Fibroblast of skin of left biceps (primary cell): Measurements from ENCODE around the gene SNRPD3.
"Not testable (repeated sequence)": the region's sequence is repeated elsewhere in the genome, so short reads cannot be mapped to it uniquely, and the experiment has no call there.

ENCODE experiments used
- DNase-seq, 2 experiments: peaks; one replicate each; pipeline ENCODE4 v3.0.0-alpha.2; 2013; ENCODE audit warnings: low read depth in 2 of 2

Gene SNRPD3

DNA sequence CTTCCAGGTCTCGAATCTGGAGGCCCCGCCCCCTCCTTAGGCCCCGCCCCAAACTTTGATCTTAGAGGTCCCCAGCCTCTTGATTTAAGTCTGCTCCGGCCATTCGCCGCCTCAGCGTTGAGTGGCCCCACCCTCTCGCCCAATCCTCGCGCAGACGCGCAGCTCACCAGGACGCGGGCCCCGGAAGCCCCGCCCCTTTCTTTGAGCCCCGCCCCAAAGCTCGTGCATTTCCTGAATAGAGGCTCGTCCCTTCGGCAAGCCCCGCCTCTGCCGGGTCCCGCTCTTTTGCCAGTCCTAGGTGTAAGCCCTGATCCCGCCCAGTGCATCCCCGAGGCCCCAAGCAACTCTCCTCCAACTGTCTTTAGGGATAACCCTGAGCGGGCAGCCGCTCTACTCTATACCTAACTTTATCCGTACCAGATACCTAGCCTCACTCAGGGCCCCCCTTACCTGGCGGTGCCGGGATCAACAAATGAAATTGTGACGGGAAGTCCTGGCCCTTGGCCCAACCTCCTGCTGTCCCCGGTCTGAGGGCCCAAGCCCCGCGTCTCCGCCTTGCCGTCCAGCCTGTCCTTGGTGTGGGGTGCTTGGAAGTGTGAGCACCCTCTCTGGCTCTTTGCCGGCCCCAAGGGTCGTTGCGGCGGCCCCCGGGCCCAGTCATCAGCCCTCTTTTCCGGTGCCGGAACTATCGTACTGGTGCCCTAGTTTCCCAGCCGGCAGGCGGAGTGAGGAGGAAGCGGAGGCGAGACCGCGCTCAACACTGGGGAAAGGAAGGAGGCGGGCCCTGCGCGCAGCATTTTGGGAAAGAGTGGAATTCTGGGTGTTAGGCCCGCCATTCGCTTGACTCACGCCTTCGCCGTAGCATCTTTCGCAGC, at the start of gene SNRPD3:
SNRPD3 (plus strand) TSS at position 835 of the 875 bp plus-strand sequence. CDS start 1,676 bp downstream, outside the sequence.
- peak; percentile 97 for DNase-seq

DNA sequence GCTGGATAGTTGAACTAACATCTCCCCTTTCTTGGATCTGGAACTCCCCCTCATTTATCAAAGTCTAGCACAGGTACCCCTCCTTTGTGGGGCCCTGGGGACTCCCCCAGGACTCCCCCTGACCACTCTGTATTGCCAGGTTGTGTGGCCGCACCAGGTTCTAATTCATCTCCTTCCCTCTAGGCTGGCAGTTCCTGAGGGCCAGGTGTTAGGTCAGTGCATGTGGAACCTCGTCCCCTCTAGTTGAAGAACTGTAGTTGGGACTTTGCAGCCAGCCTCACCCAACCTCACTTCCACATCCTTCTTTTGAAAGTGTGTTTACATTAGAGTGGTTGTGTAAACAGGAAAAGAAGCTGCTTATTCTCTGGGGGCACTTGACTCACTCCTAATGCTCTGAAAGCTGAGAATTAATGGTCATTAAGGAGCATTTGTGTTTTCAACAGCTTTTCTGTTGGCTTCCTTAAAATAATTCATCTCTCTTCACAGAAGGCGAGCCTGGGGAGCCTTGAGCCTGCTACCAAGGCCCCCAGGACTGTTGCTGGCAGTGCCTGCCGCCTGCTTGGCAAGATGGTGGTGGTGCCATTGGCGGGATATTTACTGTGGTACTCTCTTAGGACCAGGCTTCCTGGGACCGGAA, 48.9 kb upstream of the SNRPD3 start:
- no peak for DNase-seq

DNA sequence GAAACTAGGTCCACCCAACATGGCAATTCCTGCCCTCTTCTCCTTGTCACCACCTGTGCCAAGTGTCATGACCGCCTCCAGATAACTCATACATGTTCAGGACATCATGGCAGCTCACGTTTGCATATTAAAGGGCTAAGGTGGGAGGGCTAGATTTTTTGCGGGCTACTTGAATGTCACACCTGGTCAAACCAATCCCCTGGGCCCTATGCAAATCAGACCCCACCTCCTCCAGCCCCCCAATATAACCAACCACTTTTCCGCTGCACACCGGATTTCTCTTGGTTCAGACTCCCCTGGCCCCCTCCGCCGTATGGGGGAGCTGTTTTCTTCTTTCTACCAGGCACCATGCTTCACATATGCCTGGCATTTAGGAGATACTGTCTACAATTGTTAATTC, 48.1 kb upstream of the SNRPD3 start:
- no peak for DNase-seq

DNA sequence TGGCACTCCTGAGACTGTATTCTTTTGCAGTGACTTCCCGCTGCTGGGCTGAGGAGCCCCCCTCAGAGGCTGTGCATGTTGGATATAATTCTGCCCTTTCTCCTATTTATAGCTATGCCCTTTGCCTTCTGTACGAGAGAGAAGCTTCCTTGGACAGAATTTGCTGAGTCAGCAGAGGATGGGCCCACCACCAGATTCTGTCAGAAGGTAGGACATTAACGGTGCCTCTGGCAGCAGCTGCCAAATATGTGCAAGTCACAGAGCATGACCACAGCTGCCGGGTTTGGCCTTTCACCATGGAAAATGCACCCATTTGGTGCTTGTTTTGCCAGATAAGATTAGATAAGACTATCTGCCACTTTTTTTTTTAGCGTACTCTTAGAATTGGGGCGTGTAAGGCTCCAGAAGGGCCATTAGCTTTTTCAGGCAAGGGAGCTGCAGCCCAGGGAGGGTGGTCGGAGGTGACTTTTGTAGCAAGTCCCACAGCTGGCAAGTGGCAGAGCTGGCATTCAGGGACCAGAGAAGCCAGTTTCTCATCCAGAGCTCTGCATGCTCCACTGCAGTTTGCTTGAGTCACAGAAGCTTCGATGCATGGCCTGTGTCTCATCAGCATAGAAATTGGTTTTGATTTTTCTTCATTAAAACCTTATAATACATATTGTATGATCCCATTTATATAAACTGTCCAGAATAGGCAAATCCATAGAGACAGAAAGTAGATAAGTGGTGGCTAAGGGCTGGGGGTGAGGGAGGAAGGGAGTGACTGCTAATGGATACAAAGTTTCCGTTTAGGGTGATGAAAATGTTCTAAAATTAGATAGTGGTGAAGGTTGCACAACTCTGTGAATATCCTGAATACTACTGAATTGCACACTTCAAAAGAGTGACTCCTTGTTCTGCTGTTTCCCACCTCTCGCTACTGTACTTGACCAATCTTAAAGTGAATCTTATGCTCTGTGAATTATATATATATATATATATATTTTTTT, 44.9 kb upstream of the SNRPD3 start:
- no peak for DNase-seq

DNA sequence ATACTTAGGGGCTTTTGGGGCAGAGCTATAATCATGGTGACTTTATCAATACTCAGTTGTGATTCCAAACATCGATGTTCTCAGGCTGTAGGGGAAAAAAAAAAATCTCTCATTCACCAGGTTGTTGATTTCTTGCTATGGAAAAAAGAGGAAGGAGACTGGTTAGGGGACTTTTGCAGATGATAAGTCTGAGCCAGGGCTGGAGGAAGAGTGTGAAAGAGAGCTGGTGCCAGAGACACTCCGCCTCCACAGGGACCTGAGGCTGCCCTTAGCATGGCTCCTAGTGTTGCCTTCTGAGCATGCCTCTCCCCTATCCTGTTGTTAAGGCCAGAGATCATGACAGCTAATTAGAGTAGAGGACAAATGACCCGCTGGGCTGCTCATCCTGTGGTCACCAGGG, 43.8 kb upstream of the SNRPD3 start:
- no peak for DNase-seq

- no peak for DNase-seq
Observed at GRCh38 chr22:24513378-24514240, 42.2 kb upstream of the SNRPD3 start.

DNA sequence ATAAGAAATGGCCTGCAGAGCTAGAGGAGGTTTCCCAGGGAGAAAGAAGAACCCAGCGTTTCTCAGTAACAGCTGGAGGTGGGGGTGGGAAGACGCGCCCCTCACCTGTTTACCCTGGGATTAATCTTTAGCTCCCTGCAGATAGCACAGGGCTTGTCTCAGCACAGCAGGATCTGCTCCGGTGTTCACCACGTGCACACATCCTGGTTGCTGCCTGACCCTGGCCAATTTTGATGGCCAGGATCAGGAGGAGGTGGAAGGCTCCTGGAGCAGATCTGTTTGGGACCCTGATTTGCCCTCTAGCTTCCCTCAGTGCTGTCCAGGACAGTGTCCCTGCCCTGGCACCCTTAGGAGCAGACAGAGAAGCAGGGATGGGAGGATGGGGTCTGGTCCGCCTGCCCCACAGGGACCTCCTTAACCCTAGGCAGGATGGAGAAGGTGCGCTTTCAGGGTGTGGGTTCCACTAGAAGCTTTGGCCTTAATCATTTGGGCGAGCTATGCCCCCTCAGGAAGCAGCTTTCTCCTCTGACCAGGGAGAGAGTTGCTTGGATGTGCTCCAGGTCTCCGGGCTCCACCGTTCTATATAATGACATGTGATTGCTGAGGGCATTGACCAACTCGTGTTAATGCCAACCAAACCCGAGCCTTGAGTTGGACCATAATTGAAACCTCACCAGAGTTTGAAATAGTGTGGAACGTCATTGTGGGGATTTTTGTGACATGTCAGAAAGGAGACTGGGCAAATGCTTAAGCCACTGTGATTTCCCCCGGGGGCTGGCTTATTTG, 41.4 kb upstream of the SNRPD3 start:
- no peak for DNase-seq

DNA sequence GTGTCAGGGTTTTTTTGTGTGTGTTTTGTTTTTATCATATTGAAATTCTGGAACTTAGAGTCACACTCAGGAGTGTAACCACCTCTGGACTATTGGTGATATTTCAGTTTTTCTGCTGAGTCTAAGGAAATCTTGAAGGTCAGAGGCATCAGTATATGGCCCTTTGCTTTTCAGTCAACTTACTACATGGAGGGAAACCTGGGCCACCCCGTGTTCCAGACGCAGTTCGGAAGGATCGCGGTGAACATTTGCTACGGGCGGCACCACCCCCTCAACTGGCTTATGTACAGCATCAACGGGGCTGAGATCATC, 40.8 kb upstream of the SNRPD3 start:
- no peak for DNase-seq

- DNase-seq = peak; percentile 70 to 71
Observed at GRCh38 chr22:24516301-24516737, 39.5 kb upstream of the SNRPD3 start.

DNA sequence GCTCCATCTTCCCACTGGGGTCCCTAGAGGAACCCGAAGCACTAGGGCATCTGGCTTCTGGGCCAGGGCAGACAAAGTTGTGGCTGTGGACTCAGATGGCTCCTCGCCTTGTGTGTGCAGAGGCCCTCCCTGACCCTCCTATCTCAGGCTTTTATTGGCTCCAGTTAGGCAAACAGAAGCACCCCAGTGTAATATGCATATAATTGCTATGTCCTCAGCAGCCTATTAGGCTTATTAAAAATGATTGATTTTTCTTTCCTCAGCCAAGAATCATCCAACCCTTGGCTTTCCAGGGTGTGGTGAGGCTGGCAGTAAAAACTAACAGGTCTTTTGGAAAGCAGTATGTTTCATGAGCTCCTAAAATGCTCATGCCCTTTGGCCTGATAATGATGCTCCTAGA, 38.4 kb upstream of the SNRPD3 start:
- no peak for DNase-seq

DNA sequence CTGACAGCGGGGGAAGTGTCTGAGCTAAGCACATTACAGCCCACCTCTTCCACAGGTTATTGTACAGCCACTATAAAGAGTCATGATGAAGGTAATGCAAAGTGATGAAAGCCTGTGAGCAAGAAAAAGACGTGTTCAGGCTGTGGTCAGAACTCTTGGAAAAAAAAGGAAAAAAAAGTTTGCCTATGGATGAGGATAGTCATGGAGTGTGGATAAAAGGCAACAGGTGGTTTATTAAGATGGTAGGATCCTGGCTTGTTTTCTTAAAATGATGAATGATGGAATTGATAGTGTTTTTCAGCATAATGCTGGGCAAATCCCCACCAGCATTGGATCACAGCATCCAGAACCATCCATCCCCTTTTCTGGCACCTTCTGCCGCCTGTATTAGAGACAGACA, 37.6 kb upstream of the SNRPD3 start:
- DNase-seq = no peak

GRCh38 chr22:24518771-24519485, 36.9 kb upstream of the SNRPD3 start:
- no peak for DNase-seq

- DNase-seq = no peak
Observed at GRCh38 chr22:24519496-24519895, 36.3 kb upstream of the SNRPD3 start.

- DNase-seq = no peak
Observed at GRCh38 chr22:24521791-24522245, 34.0 kb upstream of the SNRPD3 start.

- no peak for DNase-seq
Observed at GRCh38 chr22:24523873-24524272, 31.9 kb upstream of the SNRPD3 start.

GRCh38 chr22:24525416-24526037, 30.3 kb upstream of the SNRPD3 start:
- no peak for DNase-seq

DNA sequence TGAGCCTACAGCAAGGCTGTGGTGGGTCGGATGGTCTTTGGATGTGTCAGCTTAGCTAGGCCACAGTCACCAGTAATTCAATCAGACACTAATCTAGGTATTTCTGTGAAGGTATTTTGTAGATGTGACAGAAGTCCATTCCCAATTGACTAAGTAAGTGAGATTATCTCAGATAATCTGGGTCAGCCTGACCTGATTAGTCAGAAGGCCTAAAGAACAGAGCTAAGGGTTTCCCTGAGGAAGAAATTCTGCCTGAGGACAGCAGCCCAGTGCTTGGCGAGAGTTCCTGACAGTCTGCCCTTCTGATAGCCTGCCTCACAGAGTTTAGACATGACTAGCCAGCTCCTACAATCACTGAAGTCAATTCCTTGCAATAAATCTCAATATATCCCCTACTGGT, 29.6 kb upstream of the SNRPD3 start:
- DNase-seq = no peak

DNA sequence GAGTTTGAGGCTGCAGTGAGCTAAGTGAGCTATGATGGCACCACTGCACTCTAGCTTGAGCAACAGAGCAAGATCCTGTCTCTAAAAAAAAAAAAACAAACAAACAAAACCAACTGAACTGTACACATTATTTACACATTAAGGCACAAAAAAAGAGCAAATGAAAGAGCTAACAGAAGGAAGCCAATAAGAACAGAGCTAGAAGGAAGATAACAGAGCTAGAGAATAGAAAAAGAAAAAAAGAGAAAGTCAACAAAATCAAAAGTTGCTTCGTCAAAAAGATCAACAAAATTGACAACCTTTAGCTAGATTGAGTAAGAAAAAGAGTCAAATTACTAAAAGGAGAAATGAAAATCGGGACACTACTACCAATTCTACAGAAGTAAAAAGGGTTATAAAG, 25.9 kb upstream of the SNRPD3 start:
- no peak for DNase-seq

GRCh38 chr22:24530968-24531367, 24.8 kb upstream of the SNRPD3 start:
- not testable (repeated sequence) for DNase-seq
